CD14-positive monocyte (primary cell): ENCODE data around the gene ARHGEF7. TPM values are rescaled to one million over a fixed set of nuclear protein-coding genes. Genes with fewer than 3 reads are reported as not detected.

ENCODE experiments used
- DNase-seq, 3 donors: peaks; one replicate each; pipeline ENCODE4 v3.0.0-alpha.2; 2011 to 2022
- H2AFZ ChIP-seq: 2 replicates; pipeline ENCODE4 v1.6.0; 2012; ENCODE audit warnings: mild to moderate bottlenecking, low read depth, low read length, inconsistent platforms; ENCODE audit not compliant: insufficient read depth, poor library complexity, severe bottlenecking
- H3K27ac ChIP-seq, 2 donors: 1 replicate in 1 of 2; 2 replicates in 1 of 2; pipeline ENCODE4 v1.5.1; 2012 to 2013; ENCODE audit warnings: low read length in 2 of 2, control low read depth in 1 of 2, inconsistent platforms in 1 of 2, low read depth in 1 of 2, mild to moderate bottlenecking in 1 of 2
- H3K27me3 ChIP-seq, 2 donors: one replicate each; pipeline versions ENCODE4 v1.6.0 to v1.6.1; 2011 to 2013; ENCODE audit warnings: low read length in 2 of 2; ENCODE audit not compliant: control insufficient read depth in 2 of 2, insufficient read depth in 2 of 2
- H3K36me3 ChIP-seq, 2 donors: replicated peaks in 1 of 2; 1 replicate in 1 of 2; 2 replicates in 1 of 2; pipeline versions ENCODE4 v1.5.1 to v1.6.1; 2012 to 2013; ENCODE audit warnings: low read length in 2 of 2, control low read depth in 1 of 2, inconsistent platforms in 1 of 2, mild to moderate bottlenecking in 1 of 2; ENCODE audit not compliant: insufficient read depth in 2 of 2, control insufficient read depth in 1 of 2
- H3K4me1 ChIP-seq, 2 donors: 1 replicate in 1 of 2; 2 replicates in 1 of 2; pipeline versions ENCODE4 v1.5.1 to v1.6.1; 2012 to 2013; ENCODE audit warnings: low read length in 2 of 2, control low read depth in 1 of 2, inconsistent platforms in 1 of 2, mild to moderate bottlenecking in 1 of 2, moderate library complexity in 1 of 2; ENCODE audit not compliant: insufficient read depth in 2 of 2, control insufficient read depth in 1 of 2
- H3K4me2 ChIP-seq: replicated peaks from 2 replicates; pipeline ENCODE3; 2012; ENCODE audit warnings: low read length, moderate library complexity, mild to moderate bottlenecking; ENCODE audit not compliant: poor library complexity, severe bottlenecking; ENCODE audit errors: extremely low read depth
- H3K4me3 ChIP-seq, 3 experiments: fragments of 200-600 bp in 1 of 3; sonication (generic) in 1 of 3; replicated peaks in 1 of 3; 1 replicate in 2 of 3; 2 replicates in 1 of 3; pipeline ENCODE4 v1.5.1; 2011 to 2013; ENCODE audit warnings: low read length in 3 of 3, mild to moderate bottlenecking in 3 of 3, control low read depth in 2 of 3, low read depth in 2 of 3, inconsistent platforms in 1 of 3, moderate library complexity in 1 of 3
- H3K79me2 ChIP-seq: 2 replicates; pipeline ENCODE4 v1.6.0; 2012; ENCODE audit warnings: mild to moderate bottlenecking, control low read depth, inconsistent platforms, low read length, moderate library complexity; ENCODE audit not compliant: insufficient read depth
- H3K9ac ChIP-seq: 2 replicates; pipeline ENCODE4 v1.6.0; 2017; ENCODE audit warnings: low read length, mild to moderate bottlenecking; ENCODE audit not compliant: insufficient read depth, poor library complexity, severe bottlenecking
- H3K9me3 ChIP-seq, 2 donors: replicated peaks in 1 of 2; 1 replicate in 1 of 2; 2 replicates in 1 of 2; pipeline versions ENCODE4 v1.5.1 to v1.6.1; 2012 to 2013; ENCODE audit warnings: low read length in 2 of 2, control low read depth in 1 of 2; ENCODE audit not compliant: control insufficient read depth in 1 of 2, insufficient read depth in 1 of 2
- H4K20me1 ChIP-seq: 2 replicates; pipeline ENCODE4 v1.6.0; 2012; ENCODE audit warnings: mild to moderate bottlenecking, low read length, control low read depth, moderate library complexity; ENCODE audit not compliant: insufficient read depth
- H3K27ac Mint-ChIP-seq, 7 donors: one replicate each; pipeline ENCODE4 v1.8.0; 2020; ENCODE audit warnings: mild to moderate bottlenecking in 7 of 7, mixed read lengths in 7 of 7, moderate library complexity in 6 of 7, inconsistent platforms in 2 of 7
- H3K27me3 Mint-ChIP-seq, 3 donors: one replicate each; pipeline ENCODE4 v1.8.0; 2021 to 2022; ENCODE audit warnings: low read depth in 3 of 3, mild to moderate bottlenecking in 3 of 3, mixed read lengths in 3 of 3, moderate library complexity in 3 of 3, inconsistent platforms in 1 of 3
- H3K36me3 Mint-ChIP-seq, 2 donors: one replicate each; pipeline ENCODE4 v1.8.0; 2020; ENCODE audit warnings: mixed read lengths in 2 of 2, inconsistent platforms in 1 of 2, mild to moderate bottlenecking in 1 of 2
- H3K4me1 Mint-ChIP-seq: one replicate; pipeline ENCODE4 v1.8.0; 2020; ENCODE audit warnings: mild to moderate bottlenecking, mixed read lengths
- H3K4me3 Mint-ChIP-seq, 2 donors: one replicate each; pipeline ENCODE4 v1.8.0; 2020; ENCODE audit warnings: mild to moderate bottlenecking in 2 of 2, mixed read lengths in 2 of 2, moderate library complexity in 1 of 2
- H3K9me3 Mint-ChIP-seq, 7 donors: one replicate each; pipeline ENCODE4 v1.8.0; 2020 to 2022; ENCODE audit warnings: mixed read lengths in 7 of 7, mild to moderate bottlenecking in 6 of 7, moderate library complexity in 6 of 7, inconsistent platforms in 2 of 7
- WGBS: methylation state at CpG from one replicate; pipeline ENCODE4 v1.1.5; 2013; ENCODE audit warnings: missing lambda C conversion rate; ENCODE audit not compliant: insufficient coverage; 5-methylcytosine and 5-hydroxymethylcytosine counted together
- intact Hi-C, 2 donors: fragments of 100-400 bp; cut with micrococcal nuclease; formaldehyde crosslinking; loops; one replicate each; pipeline versions ENCODE4 v1.15.0 to v1.15.1; 2023
- polyA plus RNA-seq, 3 donors: library from polyadenylated mRNA; depleted of rRNA in 1 of 3; unstranded in 2 of 3; stranded (reverse) in 1 of 3; fragments of 300-500 nt in 2 of 3; fragments of >200 nt in 1 of 3; fragmentation: Illumina TruSeq in 2 of 3; gene quantifications; 1 replicate in 2 of 3; 2 replicates in 1 of 3; pipeline ENCODE4 v1.2.3, GENCODE V29; 2012 to 2021
- TF ChIP-seq, protein P1 (sequence below): fragments of 200-600 bp; IDR thresholded peaks from one replicate; pipeline ENCODE4 v1.8.0; 2022; ENCODE audit warnings: antibody characterized with exemption, mild to moderate bottlenecking

ARHGEF7 gene
- polyA plus RNA-seq, 3 donors: 4.6 to 29.0 (median 6.1) TPM

DNA sequence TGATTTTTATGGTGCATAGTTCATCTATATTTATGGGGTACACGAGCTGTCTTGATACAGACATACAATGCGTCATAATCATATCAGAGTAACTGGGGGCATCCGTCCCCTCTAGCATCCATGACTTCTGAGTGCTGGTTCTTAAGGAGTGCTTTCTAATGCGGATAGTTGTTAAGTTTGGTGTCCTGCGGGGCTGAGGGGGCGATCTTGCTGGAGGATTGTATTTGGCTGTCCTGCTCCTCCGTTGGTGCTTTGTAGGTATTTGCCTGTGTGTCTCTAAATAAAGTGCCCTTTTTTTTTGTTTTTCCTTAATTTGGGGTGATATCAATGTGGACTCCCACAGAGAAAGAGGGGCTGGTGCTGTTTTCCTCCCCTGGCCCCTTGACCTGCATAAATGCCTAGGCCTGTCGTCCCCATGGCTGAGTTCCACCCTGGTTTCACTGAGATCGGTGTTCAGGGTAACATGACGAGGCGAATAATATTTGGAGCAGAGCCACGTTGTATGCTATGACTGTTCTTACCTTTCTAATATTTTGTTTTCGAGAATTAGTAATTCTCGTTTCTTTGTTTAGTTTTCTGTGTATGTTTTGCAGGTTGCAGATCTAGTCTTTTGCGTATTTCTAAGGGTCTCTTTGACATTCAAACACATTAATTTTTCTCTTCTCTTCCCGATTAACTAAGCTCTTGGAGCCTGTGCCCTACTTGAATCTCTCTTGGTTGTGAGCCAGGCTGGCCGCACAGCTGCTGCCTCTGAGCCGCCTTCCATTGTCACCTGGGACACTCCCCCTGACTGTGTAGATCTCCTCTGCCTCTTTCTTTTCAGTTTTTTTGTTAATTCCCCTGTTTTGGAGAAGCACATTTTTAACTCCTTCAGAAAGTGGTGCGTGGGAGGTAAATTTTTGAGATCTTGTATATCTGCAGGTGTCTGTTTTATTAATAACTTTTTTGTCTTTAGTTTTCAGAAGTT, 100.3 kb downstream of the ARHGEF7 start:
- Histone ChIP-seq H3K9me3 (no peaks in the 10 kb centered on the region), H3K79me2 (peaks cover 49% of the 10 kb centered on the region), H3K36me3 (peaks cover 12 to 49% of the 10 kb centered on the region in 2 donors), H3K4me2 (no peak overlapping the region), H3K4me1 (peaks cover 10 to 13% of the 10 kb centered on the region in 2 donors), H3K27me3 (no peaks in the 10 kb centered on the region), H2AFZ (no peak overlapping the region), H3K27ac (no peak overlapping the region), H3K4me3 (no peak overlapping the region), H4K20me1 (peaks cover 93% of the 10 kb centered on the region), H3K9ac (no peak overlapping the region)
- Mint-ChIP-seq H3K36me3 (peaks cover 41 to 42% of the 10 kb centered on the region in 2 donors), H3K27ac (peak overlapping the region in 3 of 7 donors; percentile 5 to 42 (median 38)), H3K4me1 (peaks cover 14% of the 10 kb centered on the region), H3K27me3 (no peaks in the 10 kb centered on the region), H3K9me3 (no peaks in the 10 kb centered on the region), H3K4me3 (no peak overlapping the region)
- intact Hi-C loops: no loop called here
- TF ChIP-seq, protein P1, sequence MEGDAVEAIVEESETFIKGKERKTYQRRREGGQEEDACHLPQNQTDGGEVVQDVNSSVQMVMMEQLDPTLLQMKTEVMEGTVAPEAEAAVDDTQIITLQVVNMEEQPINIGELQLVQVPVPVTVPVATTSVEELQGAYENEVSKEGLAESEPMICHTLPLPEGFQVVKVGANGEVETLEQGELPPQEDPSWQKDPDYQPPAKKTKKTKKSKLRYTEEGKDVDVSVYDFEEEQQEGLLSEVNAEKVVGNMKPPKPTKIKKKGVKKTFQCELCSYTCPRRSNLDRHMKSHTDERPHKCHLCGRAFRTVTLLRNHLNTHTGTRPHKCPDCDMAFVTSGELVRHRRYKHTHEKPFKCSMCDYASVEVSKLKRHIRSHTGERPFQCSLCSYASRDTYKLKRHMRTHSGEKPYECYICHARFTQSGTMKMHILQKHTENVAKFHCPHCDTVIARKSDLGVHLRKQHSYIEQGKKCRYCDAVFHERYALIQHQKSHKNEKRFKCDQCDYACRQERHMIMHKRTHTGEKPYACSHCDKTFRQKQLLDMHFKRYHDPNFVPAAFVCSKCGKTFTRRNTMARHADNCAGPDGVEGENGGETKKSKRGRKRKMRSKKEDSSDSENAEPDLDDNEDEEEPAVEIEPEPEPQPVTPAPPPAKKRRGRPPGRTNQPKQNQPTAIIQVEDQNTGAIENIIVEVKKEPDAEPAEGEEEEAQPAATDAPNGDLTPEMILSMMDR: no peak
- no peak for DNase-seq
- 96% methylated on average over 11 of the region's 19 CpGs for WGBS

DNA sequence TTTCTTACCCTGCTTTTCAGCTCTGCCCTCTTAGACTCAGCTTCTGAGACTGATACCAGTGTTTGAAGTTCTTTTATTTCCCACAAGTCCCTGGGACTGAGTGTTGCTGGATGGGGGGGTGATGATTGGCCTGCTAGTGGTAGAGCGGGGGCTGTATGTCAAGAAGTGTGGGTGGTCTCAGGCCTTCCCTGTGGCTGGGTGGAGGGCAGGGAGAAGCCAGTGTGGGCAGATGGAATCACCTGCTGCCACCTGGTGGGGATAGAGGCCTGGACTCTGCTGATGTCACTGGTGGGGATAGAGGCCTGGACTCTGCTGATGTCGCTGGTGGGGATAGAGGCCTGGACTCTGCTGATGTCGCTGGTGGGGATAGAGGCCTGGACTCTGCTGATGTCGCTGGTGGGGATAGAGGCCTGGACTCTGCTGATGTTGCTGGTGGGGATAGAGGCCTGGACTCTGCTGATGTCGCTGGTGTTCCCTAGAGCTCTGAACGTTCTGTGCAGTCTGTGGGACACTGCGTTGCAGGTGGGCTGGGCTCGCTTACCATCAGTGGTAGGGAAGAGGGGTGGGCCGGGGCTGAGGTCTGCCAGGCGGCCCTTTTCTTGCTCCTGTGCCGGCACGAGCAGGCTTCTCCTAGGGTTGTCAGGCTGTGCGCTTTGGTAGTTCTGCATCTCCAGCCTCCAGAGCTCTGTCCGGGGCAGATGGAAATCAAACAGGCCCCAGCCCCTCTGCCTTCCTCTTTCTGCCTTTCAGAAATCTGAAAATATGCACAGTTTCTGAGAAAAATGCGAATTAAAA, 101.3 kb downstream of the ARHGEF7 start:
- H3K9me3 ChIP-seq: no peaks in the 10 kb centered on the region
- H3K4me3 ChIP-seq: no peak overlapping the region
- peaks cover 10 to 13% of the 10 kb centered on the region in 2 donors for H3K4me1 ChIP-seq
- H3K27me3 ChIP-seq: no peaks in the 10 kb centered on the region
- intact Hi-C loops: no loop called here
- H2AFZ ChIP-seq: no peak overlapping the region
- TF ChIP-seq, protein P1: no peak
- Mint-ChIP-seq H3K4me3 (no peak overlapping the region), H3K36me3 (peaks cover 36 to 37% of the 10 kb centered on the region in 2 donors), H3K27me3 (no peaks in the 10 kb centered on the region), H3K4me1 (peaks cover 14% of the 10 kb centered on the region), H3K9me3 (no peaks in the 10 kb centered on the region), H3K27ac (peak overlapping the region in 4 of 7 donors; percentile 5 to 62 (median 56))
- no peak overlapping the region for H3K4me2 ChIP-seq
- peaks cover 16 to 42% of the 10 kb centered on the region in 2 donors for H3K36me3 ChIP-seq
- WGBS: 92% methylated on average over 9 of the region's 15 CpGs
- peak overlapping the region in 1 of 2 donors; percentile 5 for H3K27ac ChIP-seq
- peaks cover 43% of the 10 kb centered on the region for H3K79me2 ChIP-seq
- no peak overlapping the region for H3K9ac ChIP-seq
- no peak for DNase-seq
- H4K20me1 ChIP-seq: peaks cover 84% of the 10 kb centered on the region
